Glutamatergic neuron (in vitro differentiated cells): ENCODE data around the gene KIRREL3. TPM values are rescaled to one million over a fixed set of nuclear protein-coding genes. Genes with fewer than 3 reads are reported as not detected.

Experiments
- DNase-seq: peaks from one replicate; pipeline ENCODE4 v3.0.0; 2022
- H3K27ac Mint-ChIP-seq: one replicate; pipeline ENCODE4 v1.8.0; 2020; ENCODE audit warnings: mild to moderate bottlenecking, mixed read lengths, inconsistent platforms; ENCODE audit not compliant: unreplicated experiment
- H3K27me3 Mint-ChIP-seq: one replicate; pipeline ENCODE4 v1.8.0; 2020; ENCODE audit warnings: mild to moderate bottlenecking, moderate library complexity, mixed read lengths, inconsistent platforms; ENCODE audit not compliant: unreplicated experiment
- H3K36me3 Mint-ChIP-seq: one replicate; pipeline ENCODE4 v1.8.0; 2020; ENCODE audit warnings: mild to moderate bottlenecking, mixed read lengths, inconsistent platforms; ENCODE audit not compliant: unreplicated experiment
- H3K4me1 Mint-ChIP-seq: one replicate; pipeline ENCODE4 v1.8.0; 2020; ENCODE audit warnings: mild to moderate bottlenecking, low read depth, mixed read lengths, inconsistent platforms; ENCODE audit not compliant: unreplicated experiment
- H3K4me3 Mint-ChIP-seq: one replicate; pipeline ENCODE4 v1.8.0; 2020; ENCODE audit warnings: mild to moderate bottlenecking, mixed read lengths, inconsistent platforms; ENCODE audit not compliant: unreplicated experiment
- H3K9me3 Mint-ChIP-seq: one replicate; pipeline ENCODE4 v1.8.0; 2020; ENCODE audit warnings: mild to moderate bottlenecking, moderate library complexity, mixed read lengths, inconsistent platforms; ENCODE audit not compliant: unreplicated experiment
- total RNA-seq: library from RNA; stranded (reverse); fragmentation: NEBNext Ultra II Directional; extraction: Animal tissue kit (Norgen Biotek cat#: 25700); gene quantifications from one replicate; pipeline ENCODE4 v1.2.1, GENCODE V29; 2021; ENCODE audit not compliant: unreplicated experiment
- TF ChIP-seq, protein P1 (sequence below): fragments of 200-600 bp; sonication (generic); IDR thresholded peaks from one replicate; pipeline ENCODE4 v1.5.0; 2021; ENCODE audit not compliant: partially characterized antibody, unreplicated experiment

Gene KIRREL3
- total RNA-seq, 1 donor from 2014 or later: 25.3 TPM

DNA sequence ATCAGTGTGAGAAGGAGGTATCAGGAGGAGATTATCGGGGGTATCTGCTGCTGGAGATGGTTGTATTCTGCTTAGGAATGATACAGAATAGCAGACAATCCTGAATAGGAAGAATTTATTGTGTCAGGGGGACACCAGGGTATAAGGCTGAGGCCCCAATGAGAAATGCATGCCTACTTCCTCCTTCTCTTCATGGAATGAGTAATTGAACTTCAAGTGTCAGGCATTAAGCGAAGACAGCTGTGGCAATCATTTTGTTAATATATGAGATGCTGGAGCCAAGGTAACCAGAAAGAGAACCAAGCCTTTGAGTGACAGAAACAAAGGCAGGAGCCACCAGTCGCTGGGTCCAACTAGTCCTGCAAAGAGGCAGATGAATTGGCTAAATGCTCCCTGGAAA lies 49.1 kb downstream of the KIRREL3 start:
- Mint-ChIP-seq H3K27me3 (peaks cover 2% of the 10 kb centered on the region), H3K36me3 (peaks cover 5% of the 10 kb centered on the region), H3K4me3 (no peak overlapping the region), H3K4me1 (peaks cover 5% of the 10 kb centered on the region), H3K9me3 (peaks cover 10% of the 10 kb centered on the region), H3K27ac (peak overlapping the region; percentile 41)
- TF ChIP-seq, protein P1, sequence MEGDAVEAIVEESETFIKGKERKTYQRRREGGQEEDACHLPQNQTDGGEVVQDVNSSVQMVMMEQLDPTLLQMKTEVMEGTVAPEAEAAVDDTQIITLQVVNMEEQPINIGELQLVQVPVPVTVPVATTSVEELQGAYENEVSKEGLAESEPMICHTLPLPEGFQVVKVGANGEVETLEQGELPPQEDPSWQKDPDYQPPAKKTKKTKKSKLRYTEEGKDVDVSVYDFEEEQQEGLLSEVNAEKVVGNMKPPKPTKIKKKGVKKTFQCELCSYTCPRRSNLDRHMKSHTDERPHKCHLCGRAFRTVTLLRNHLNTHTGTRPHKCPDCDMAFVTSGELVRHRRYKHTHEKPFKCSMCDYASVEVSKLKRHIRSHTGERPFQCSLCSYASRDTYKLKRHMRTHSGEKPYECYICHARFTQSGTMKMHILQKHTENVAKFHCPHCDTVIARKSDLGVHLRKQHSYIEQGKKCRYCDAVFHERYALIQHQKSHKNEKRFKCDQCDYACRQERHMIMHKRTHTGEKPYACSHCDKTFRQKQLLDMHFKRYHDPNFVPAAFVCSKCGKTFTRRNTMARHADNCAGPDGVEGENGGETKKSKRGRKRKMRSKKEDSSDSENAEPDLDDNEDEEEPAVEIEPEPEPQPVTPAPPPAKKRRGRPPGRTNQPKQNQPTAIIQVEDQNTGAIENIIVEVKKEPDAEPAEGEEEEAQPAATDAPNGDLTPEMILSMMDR: no peak
- no peak for DNase-seq

DNA sequence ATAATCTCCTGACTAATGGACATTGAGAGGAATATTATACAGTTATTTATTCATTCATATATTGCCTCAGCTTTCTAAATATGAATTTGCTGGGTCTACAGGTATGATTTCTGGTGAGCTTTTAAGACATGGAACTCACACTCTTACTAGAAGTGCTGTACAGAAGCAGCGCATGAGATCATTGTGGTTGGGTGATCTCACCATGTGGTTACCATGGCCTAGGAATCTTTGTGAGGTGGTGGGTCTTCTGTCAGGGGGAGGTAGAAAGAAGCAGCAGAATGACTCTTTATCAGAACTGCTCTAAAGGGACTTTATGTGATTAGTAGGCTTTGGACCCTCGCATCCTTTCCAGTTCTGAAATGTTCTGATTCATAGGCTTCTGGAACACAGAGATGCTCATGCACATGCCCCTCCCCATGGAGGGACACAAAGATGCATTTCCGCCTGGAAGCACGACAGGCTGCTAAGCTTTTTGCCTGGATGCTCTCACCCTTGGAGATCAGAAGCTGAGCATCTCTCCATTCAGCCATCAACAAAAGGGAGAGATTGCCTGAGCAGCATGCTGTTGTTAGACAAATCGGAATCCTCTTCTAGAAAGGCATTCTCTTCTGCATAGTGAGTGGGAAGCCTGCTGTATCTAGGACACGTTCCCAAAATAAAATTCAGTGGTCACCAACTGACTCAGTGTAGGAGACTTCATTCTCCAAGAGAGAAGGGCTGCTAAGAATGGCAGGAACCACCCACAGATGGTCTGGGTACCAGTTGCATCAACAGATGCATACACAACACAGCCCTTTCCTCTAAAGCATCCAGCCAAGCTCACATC lies 51.3 kb downstream of the KIRREL3 start:
- H3K4me3 Mint-ChIP-seq: no peak overlapping the region
- no peak for DNase-seq
- H3K36me3 Mint-ChIP-seq: no peaks in the 10 kb centered on the region
- H3K27ac Mint-ChIP-seq: no peak overlapping the region
- H3K27me3 Mint-ChIP-seq: peaks cover 5% of the 10 kb centered on the region
- TF ChIP-seq, protein P1: no peak
- peaks cover 8% of the 10 kb centered on the region for H3K9me3 Mint-ChIP-seq
- H3K4me1 Mint-ChIP-seq: peaks cover 5% of the 10 kb centered on the region

DNA sequence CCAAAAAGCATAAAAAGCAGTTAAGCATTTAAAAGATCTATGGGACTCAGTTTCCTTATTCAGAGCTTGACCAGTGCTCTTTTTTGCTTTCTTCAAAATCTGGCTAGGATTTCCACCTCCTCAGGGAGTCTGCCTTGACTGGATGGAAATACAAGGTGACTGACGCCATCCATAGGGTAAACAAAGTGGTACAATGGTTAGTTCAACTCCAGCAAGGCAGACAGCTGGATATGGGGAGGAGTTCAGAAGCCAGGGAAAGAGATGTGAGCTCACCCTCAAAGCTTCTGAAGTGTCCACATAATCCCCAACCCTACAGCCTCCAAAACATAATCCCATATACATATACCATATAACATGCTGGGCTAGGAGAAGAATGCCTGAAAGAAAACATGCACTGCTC lies 52.0 kb downstream of the KIRREL3 start:
- H3K4me1 Mint-ChIP-seq: peaks cover 5% of the 10 kb centered on the region
- H3K4me3 Mint-ChIP-seq: no peak overlapping the region
- no peak for DNase-seq
- H3K27ac Mint-ChIP-seq: no peak overlapping the region
- H3K9me3 Mint-ChIP-seq: peaks cover 8% of the 10 kb centered on the region
- peaks cover 5% of the 10 kb centered on the region for H3K27me3 Mint-ChIP-seq
- H3K36me3 Mint-ChIP-seq: no peaks in the 10 kb centered on the region
- TF ChIP-seq, protein P1: no peak

DNA sequence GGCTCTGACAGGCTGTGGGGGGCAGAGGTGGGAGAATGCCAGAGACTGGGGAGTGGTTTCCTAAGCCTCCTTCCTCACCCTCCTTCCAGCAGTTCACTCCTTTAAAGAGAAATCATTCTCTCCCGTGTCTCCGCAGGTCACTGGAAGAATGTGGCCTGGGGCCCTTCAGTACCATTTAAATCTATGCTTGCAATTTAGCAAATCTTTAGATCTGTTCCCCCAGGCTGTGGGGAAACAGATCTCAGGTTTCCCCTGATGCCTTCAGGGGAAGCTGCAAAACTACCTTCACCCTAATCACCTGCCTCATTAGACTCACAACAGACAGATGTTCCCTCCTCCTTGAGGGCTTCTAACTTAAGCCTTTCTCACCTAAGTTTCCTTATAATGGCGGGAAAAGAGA lies 55.3 kb downstream of the KIRREL3 start:
- Mint-ChIP-seq H3K27ac (no peak overlapping the region), H3K4me1 (peaks cover 7% of the 10 kb centered on the region), H3K4me3 (no peak overlapping the region), H3K27me3 (peaks cover 6% of the 10 kb centered on the region), H3K36me3 (no peaks in the 10 kb centered on the region), H3K9me3 (no peaks in the 10 kb centered on the region)
- DNase-seq: no peak
- TF ChIP-seq, protein P1: no peak

DNA sequence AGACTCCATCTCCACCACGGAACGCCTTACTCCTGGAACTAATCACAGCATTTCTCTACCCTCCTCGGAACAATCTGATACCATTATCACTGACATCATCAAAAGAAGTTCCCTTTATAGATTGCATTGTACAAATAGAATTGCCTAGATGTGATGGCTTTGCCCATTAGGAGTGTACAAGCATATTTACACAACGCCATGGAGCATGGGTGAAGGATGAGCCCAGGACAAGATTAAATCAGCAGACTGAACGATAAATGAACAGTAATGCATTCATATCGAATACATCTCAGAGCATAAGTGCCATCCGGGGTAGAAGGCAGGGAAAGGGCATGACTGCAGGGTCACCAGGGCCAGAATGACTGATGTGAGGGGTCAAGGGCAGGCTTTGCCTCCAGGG lies 57.3 kb downstream of the KIRREL3 start:
- H3K4me3 Mint-ChIP-seq: peak overlapping the region; percentile 19
- no peak overlapping the region for H3K27ac Mint-ChIP-seq
- peaks cover 6% of the 10 kb centered on the region for H3K27me3 Mint-ChIP-seq
- TF ChIP-seq, protein P1: no peak
- H3K4me1 Mint-ChIP-seq: peaks cover 2% of the 10 kb centered on the region
- H3K36me3 Mint-ChIP-seq: no peaks in the 10 kb centered on the region
- no peak for DNase-seq
- H3K9me3 Mint-ChIP-seq: no peaks in the 10 kb centered on the region
